SU-DHL-6 (cell line): ENCODE measurements around the gene LRRC4.
A peak's percentile ranks its signal among the peaks of the same experiment; 100 is the strongest.

Experiments used
- H2AFZ ChIP-seq: fragments of 200-600 bp; sonication (generic); 2 replicates; pipeline ENCODE4 v1.6.1; 2014; ENCODE audit warnings: low read depth, mild to moderate bottlenecking, moderate library complexity, mixed read lengths, antibody characterized with exemption, low read length; ENCODE audit not compliant: severe bottlenecking
- H3F3A ChIP-seq: fragments of 200-600 bp; shearing (Covaris generic); 2 replicates; pipeline ENCODE4 v1.6.0; 2016; ENCODE audit warnings: antibody characterized with exemption, mild to moderate bottlenecking; ENCODE audit not compliant: insufficient read depth
- H3K27ac ChIP-seq: fragments of 200-600 bp; sonication (generic); 2 replicates; pipeline ENCODE4 v1.5.1; 2016; ENCODE audit warnings: low read depth, mild to moderate bottlenecking, low read length, moderate library complexity, mixed read lengths
- H3K27me3 ChIP-seq: fragments of 200-600 bp; sonication (generic), shearing (Covaris generic); 2 replicates; pipeline ENCODE4 v1.6.0; 2014; ENCODE audit warnings: mild to moderate bottlenecking, low read length
- H3K36me3 ChIP-seq: fragments of 200-600 bp; sonication (generic); 2 replicates; pipeline ENCODE4 v1.6.1; 2014; ENCODE audit warnings: mild to moderate bottlenecking, low read length, mixed read lengths
- H3K4me2 ChIP-seq: fragments of 300-600, 200-600 bp; shearing (Covaris generic), sonication (generic); 2 replicates; pipeline ENCODE4 v1.6.0; 2014; ENCODE audit warnings: low read length, low read depth, mild to moderate bottlenecking; ENCODE audit not compliant: poor library complexity, severe bottlenecking
- H3K4me3 ChIP-seq: fragments of 200-600 bp; sonication (generic); 2 replicates; pipeline ENCODE4 v1.5.1; 2014; ENCODE audit warnings: antibody characterized with exemption, low read length, mild to moderate bottlenecking, mixed read lengths; ENCODE audit not compliant: insufficient read depth, poor library complexity, severe bottlenecking
- H3K79me2 ChIP-seq: fragments of 200-600 bp; sonication (generic); 2 replicates; pipeline ENCODE4 v1.6.1; 2014; ENCODE audit warnings: mild to moderate bottlenecking, low read length, moderate library complexity; ENCODE audit not compliant: insufficient read depth
- H3K9ac ChIP-seq: fragments of 200-600 bp; sonication (generic); 2 replicates; pipeline ENCODE4 v1.7.0; 2014; ENCODE audit warnings: mild to moderate bottlenecking, low read length
- H3K9me2 ChIP-seq: fragments of 200-600 bp; sonication (generic); replicated peaks from 2 replicates; pipeline ENCODE4 v1.6.1; 2014; ENCODE audit warnings: low read length; ENCODE audit not compliant: insufficient read depth
- H3K9me3 ChIP-seq: fragments of 200-600 bp; sonication (generic); 2 replicates; pipeline ENCODE4 v1.6.1; 2014; ENCODE audit warnings: low read length, mixed read lengths; ENCODE audit not compliant: insufficient read depth
- H4K20me1 ChIP-seq: fragments of 200-600 bp; sonication (generic); 2 replicates; pipeline ENCODE4 v1.6.1; 2014; ENCODE audit warnings: low read depth, mild to moderate bottlenecking, antibody characterized with exemption, low read length, moderate library complexity, mixed read lengths
- CTCF ChIP-seq: fragments of 200-600 bp; sonication (generic); IDR thresholded peaks from one replicate; pipeline ENCODE4 v1.5.1; 2017; ENCODE audit warnings: antibody characterized with exemption, mild to moderate bottlenecking, low read length, moderate library complexity; ENCODE audit not compliant: insufficient read depth, poor library complexity, severe bottlenecking
- EZH2phosphoT487 ChIP-seq: fragments of 200-600 bp; sonication (generic), shearing (Covaris generic); conservative IDR thresholded peaks from 2 replicates; pipeline ENCODE4 v1.6.1; 2018; ENCODE audit warnings: mild to moderate bottlenecking, antibody characterized with exemption, low read length, moderate library complexity, mixed read lengths

The LRRC4 gene

GRCh38 chr7:128037880-128038619 is 6.8 kb upstream of the LRRC4 start:
- H2AFZ ChIP-seq: no peak overlapping the region
- H4K20me1 ChIP-seq: 0 out of 2 replicates have a peak, but pooled peaks cover 5% of the 10 kb centered on the region
- H3K9me3 ChIP-seq: no peaks in the 10 kb centered on the region
- no peak overlapping the region for H3K4me3 ChIP-seq
- H3K36me3 ChIP-seq: no peaks in the 10 kb centered on the region
- H3K9me2 ChIP-seq: no peaks in the 10 kb centered on the region
- H3K27ac ChIP-seq: no peak overlapping the region
- H3K9ac ChIP-seq: no peak overlapping the region
- H3K4me2 ChIP-seq: no peak overlapping the region
- no peaks in the 10 kb centered on the region; the same call in 1 of the 2 replicates for H3K79me2 ChIP-seq
- no peaks in the 10 kb centered on the region for H3K27me3 ChIP-seq
- TF ChIP-seq EZH2phosphoT487 (no peak), CTCF (no peak)
- H3F3A ChIP-seq: no peaks in the 10 kb centered on the region

- H3K79me2 ChIP-seq: no peaks in the 10 kb centered on the region; the same call in 1 of the 2 replicates
- no peak overlapping the region for H3K4me3 ChIP-seq
- no peak overlapping the region for H2AFZ ChIP-seq
- H3K9me2 ChIP-seq: no peaks in the 10 kb centered on the region
- TF ChIP-seq EZH2phosphoT487 (no peak), CTCF (no peak)
- 0 out of 2 replicates have a peak, but pooled peaks cover 5% of the 10 kb centered on the region for H4K20me1 ChIP-seq
- H3K9me3 ChIP-seq: no peaks in the 10 kb centered on the region
- H3K9ac ChIP-seq: no peak overlapping the region
- no peaks in the 10 kb centered on the region for H3K36me3 ChIP-seq
- no peaks in the 10 kb centered on the region for H3K27me3 ChIP-seq
- no peak overlapping the region for H3K27ac ChIP-seq
- no peaks in the 10 kb centered on the region for H3F3A ChIP-seq
- H3K4me2 ChIP-seq: no peak overlapping the region
Observed at GRCh38 chr7:128037081-128037480, 5.8 kb upstream of the LRRC4 start.

GRCh38 chr7:128036226-128036940 is 5.1 kb upstream of the LRRC4 start:
- 0 out of 2 replicates have a peak, but pooled peaks cover 5% of the 10 kb centered on the region for H4K20me1 ChIP-seq
- H2AFZ ChIP-seq: no peak overlapping the region
- peak overlapping the region; percentile 10 for H3K4me2 ChIP-seq
- no peak overlapping the region for H3K27ac ChIP-seq
- no peaks in the 10 kb centered on the region for H3K9me3 ChIP-seq
- no peaks in the 10 kb centered on the region for H3K9me2 ChIP-seq
- no peaks in the 10 kb centered on the region for H3K36me3 ChIP-seq
- H3K4me3 ChIP-seq: no peak overlapping the region
- H3K27me3 ChIP-seq: no peaks in the 10 kb centered on the region
- no peaks in the 10 kb centered on the region; the same call in 1 of the 2 replicates for H3K79me2 ChIP-seq
- no peak for TF ChIP-seq EZH2phosphoT487
- TF ChIP-seq CTCF: no peak
- no peaks in the 10 kb centered on the region for H3F3A ChIP-seq
- no peak overlapping the region for H3K9ac ChIP-seq
